ENCODE data around the gene SEPTIN8.

DNA sequence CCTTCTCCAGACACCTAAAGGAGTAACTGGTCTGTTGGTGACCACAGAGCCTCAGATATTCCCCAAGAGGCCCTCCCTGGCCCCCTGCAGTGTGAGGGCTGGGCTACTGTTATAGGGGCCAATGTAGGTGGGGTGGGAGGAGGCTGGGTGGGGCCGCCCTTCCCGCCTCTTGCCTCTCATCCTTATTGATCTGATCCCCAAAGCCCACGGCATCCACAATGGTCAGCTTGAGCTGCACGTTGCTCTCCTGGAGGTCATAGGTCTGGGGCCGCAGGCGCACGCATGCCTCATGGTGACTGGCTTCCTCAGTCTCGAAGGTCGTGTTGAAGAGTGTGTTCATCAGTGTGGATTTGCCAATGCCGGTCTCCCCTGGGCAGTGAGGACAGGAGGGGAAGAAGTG is 13.0 kb downstream of the SEPTIN8 start:
- TF ChIP-seq EZH2phosphoT487 (IDR thresholded peaks at IDR 0.05; ENCODE audit: low read depth) (no peak), CTCF (IDR thresholded peaks at IDR 0.05; ENCODE audit: low read depth, low read length) (no peak)
